SK-MEL-5 (cell line): ENCODE measurements around the gene SLC5A9. TPM values are rescaled to one million over a fixed set of nuclear protein-coding genes. Genes with fewer than 3 reads are reported as not detected.

Source experiments
- DNase-seq: peaks from one replicate; pipeline ENCODE4 v3.0.0-alpha.2; 2016; ENCODE audit warnings: low read depth, low spot score
- in situ Hi-C: cut with HindIII; loops from 2 replicates; pipeline ENCODE4 v1.10.0; 2016; ENCODE audit warnings: low sequenced_read_pairs, high pct_unique_total_duplicates, low pct_unique_long_range_greater_than_20kb
- total RNA-seq: library from RNA; depleted of rRNA; stranded (reverse); fragments of >200 nt; shearing (Covaris generic); gene quantifications from 2 replicates; pipeline ENCODE4 v1.2.3, GENCODE V29; 2014

The SLC5A9 gene
- total RNA-seq, 1 experiment from 2014 or later: 0.74 TPM

GRCh38 chr1:48228156-48228555 is 5.6 kb downstream of the SLC5A9 start:
- peak; percentile 75 for DNase-seq
- in situ Hi-C loops: no loop called here

- in situ Hi-C loops: no loop called here
Measured at GRCh38 chr1:48229317-48229716, 6.8 kb downstream of the SLC5A9 start.

DNA sequence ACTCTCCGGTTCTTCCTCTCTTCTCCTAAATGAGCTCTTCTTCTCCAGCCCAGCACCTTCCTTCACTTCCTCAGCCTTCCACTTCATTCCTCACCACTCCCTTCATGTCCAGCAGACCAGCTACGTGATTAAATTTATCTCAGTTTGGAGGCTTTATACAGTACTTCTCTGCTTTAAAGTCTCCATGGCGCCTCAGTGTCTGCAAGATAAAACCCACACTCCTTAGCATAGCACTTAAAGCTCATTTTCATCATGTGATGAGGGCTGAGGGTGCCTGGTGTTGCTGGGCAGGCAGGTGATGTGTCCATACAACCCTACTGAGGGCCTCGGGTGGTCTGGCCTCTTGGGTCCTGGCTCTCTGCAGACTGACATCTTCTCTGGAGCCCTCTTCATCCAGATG is 7.7 kb downstream of the SLC5A9 start:
- no peak for DNase-seq
- in situ Hi-C loops: no loop called here

More at GRCh38 chr1:48229317-48229716, 6.8 kb downstream of the SLC5A9 start:
- no peak for DNase-seq

GRCh38 chr1:48232722-48233121 is 10.2 kb downstream of the SLC5A9 start:
- in situ Hi-C loops: no loop called here
- no peak for DNase-seq

- in situ Hi-C loops: no loop called here
Measured at GRCh38 chr1:48233666-48234485, 11.4 kb downstream of the SLC5A9 start.

DNA sequence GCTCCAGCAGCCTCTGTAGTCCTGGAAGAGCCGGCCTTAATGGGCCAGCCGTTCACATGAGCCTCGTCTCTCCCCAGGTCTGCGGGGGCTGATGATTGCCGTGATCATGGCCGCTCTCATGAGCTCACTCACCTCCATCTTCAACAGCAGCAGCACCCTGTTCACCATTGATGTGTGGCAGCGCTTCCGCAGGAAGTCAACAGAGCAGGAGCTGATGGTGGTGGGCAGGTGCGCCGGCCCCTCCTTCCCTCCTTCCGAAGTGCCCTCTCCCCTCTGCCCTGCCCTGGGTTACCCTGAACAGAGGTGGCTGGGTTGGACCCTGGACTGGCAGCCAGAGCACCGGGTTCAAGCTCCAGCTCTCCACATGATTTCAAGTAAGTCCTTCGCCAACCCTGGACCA is 13.1 kb downstream of the SLC5A9 start:
- in situ Hi-C loops: no loop called here
- DNase-seq: no peak

More at GRCh38 chr1:48233666-48234485, 11.4 kb downstream of the SLC5A9 start:
- DNase-seq: no peak

GRCh38 chr1:48236716-48237470 is 14.4 kb downstream of the SLC5A9 start:
- DNase-seq: peak; percentile 67
- in situ Hi-C loops: no loop called here

- in situ Hi-C loops: no loop called here
- DNase-seq: peak; percentile 73
Measured at GRCh38 chr1:48242141-48242736, 19.7 kb downstream of the SLC5A9 start.

DNA sequence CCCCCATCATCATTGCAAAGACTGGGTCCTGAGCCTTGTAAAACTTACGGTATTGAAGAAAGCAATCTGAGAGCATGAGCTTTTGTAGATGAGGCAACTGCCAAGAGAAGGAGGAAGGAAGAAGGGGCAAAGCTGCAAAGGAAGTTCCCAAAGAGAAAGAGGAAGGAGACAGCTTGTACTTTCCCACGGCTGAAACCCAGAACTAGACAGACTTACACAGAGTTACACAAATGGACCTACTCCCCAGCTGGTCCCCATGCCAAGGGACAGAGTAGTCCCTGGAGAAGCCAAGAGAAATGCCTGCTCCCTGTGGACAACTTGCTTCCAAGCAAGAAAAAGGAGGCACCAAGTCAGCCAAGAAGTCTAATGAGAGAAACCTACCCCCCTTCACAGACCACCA is 22.6 kb downstream of the SLC5A9 start:
- DNase-seq: no peak
- in situ Hi-C loops: no loop called here

DNA sequence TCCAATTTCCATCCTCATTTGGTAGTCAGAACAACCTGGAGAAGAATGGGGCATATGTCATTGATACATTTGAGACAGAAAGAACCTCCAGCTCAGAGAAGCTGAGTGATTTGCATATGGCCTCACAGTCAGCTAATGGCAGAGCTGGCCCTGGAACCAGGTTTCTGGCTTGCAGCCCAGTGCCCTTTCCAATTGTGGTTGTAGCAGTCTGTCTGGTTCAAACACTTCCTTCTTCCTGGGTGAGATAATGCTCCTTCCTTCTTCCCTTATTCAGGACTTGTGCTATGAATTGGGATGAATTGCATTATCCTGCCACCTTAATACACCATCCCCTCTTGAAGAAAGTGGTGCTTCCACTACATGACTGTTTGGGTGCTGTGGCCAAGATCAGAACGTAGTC is 24.2 kb downstream of the SLC5A9 start:
- no peak for DNase-seq
- in situ Hi-C loops: no loop called here

GRCh38 chr1:48248356-48248755 is 25.8 kb downstream of the SLC5A9 start:
- no peak for DNase-seq
- in situ Hi-C loops: no loop called here

- no peak for DNase-seq
- in situ Hi-C loops: no loop called here
Measured at GRCh38 chr1:48249868-48250267, 27.4 kb downstream of the SLC5A9 start.

GRCh38 chr1:48250572-48250971 is 28.1 kb downstream of the SLC5A9 start:
- in situ Hi-C loops: no loop called here
- no peak for DNase-seq

- in situ Hi-C loops: no loop called here
- no peak for DNase-seq
Measured at GRCh38 chr1:48251323-48251722, 28.8 kb downstream of the SLC5A9 start.

DNA sequence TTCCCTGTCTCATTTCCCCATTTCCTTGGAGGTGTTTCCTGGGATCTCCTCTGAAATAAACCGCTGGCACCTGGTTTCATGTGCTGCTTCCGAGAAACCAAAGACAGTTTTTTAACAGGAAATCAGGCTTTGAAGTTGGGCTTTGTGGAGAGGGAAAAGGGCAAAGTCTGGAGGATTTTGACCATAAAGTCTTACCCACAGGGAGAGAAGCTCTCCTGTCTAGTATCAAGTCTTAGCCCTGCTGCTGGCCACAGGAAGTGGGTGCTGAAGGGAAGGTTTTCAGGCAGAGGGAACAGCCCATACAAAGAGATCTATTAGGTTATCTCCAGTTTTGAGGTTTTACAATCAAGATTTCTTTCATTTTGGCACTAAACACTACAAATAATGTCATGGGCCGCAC is 29.3 kb downstream of the SLC5A9 start:
- in situ Hi-C loops: no loop called here

GRCh38 chr1:48254254-48254653 is 31.7 kb downstream of the SLC5A9 start:
- in situ Hi-C loops: no loop called here
- no peak for DNase-seq

More for the DNA sequence above, 29.3 kb downstream of the SLC5A9 start:
- no peak for DNase-seq

DNA sequence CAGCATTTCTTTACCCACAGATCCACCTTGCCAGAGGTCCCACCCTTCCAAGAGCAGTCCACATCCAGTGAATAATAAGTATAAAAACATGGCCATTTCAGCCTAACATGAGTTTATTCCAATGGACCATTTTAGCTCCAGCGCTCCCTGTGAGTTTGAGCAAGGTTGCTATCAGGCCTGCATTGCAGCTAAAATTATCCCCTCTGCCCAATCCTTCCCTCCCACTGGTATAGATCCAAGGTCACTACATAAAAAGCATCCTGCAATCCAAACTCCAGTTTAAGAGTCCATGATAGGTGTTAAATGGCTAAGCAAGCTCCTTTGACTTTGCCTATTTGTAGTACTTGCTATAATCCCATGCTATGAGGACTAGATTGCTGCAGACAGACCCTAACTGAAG is 35.6 kb downstream of the SLC5A9 start:
- DNase-seq: no peak
- in situ Hi-C loops: no loop called here

DNA sequence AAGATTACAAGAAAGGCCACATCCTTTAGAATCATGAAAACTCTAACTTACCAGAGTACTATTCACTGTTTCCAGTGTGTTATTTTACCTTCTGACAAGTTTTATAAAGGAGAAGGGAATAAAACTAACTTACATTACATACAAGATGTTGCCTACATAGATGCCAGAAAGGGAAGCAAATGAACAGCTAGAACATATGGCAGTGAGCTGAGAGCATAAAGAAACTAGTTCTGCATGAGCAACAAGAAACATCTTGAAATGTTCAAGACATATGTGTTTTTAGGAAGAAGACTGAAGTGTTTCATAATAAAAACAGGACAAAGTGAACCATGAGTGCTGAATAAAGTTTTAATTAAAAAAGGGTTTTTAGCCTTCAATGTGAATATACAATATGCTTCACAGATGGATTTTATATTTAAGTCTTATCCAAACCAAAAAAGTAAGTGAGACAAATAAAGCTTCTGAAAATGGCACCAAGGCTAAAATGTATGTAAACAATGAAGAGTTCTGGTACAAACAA is 39.4 kb downstream of the SLC5A9 start:
- in situ Hi-C loops: no loop called here
- DNase-seq: no peak
